Right atrium auricular region (tissue), 2 donors: ENCODE data around the gene DCX. TPM values are rescaled to one million over a fixed set of nuclear protein-coding genes. Genes with fewer than 3 reads are reported as not detected.
A peak's percentile ranks its signal among the peaks of the same experiment; 100 is the strongest.

ENCODE experiments used
- DNase-seq: peaks from one replicate; pipeline ENCODE4 v3.0.0-alpha.2; 2019; ENCODE audit warnings: low spot score
- H3K27ac ChIP-seq, 2 donors: fragments of 200-600 bp; sonication (generic); 1 replicate in 1 of 2; 2 replicates in 1 of 2; pipeline ENCODE4 v1.5.1; 2016 to 2019
- H3K27me3 ChIP-seq, 2 donors: fragments of 200-600 bp; sonication (generic); one replicate each; pipeline versions ENCODE4 v1.5.1 to v1.6.0; 2017 to 2019
- H3K36me3 ChIP-seq: fragments of 200-600 bp; sonication (generic); one replicate; pipeline ENCODE4 v1.5.1; 2016
- H3K4me1 ChIP-seq, 2 donors: fragments of 200-600 bp; sonication (generic); one replicate each; pipeline versions ENCODE4 v1.5.1 to v1.6.0; 2017 to 2019
- H3K4me3 ChIP-seq, 2 donors: fragments of 200-600 bp; sonication (generic); 1 replicate in 1 of 2; 2 replicates in 1 of 2; pipeline ENCODE4 v1.5.1; 2017 to 2019; ENCODE audit warnings: mild to moderate bottlenecking in 1 of 2, moderate library complexity in 1 of 2
- H3K9me3 ChIP-seq, 2 donors: fragments of 200-600 bp; sonication (generic); one replicate each; pipeline ENCODE4 v1.5.1; 2019
- total RNA-seq, 2 donors: library from RNA; depleted of rRNA; stranded (reverse); fragments of >200 nt; gene quantifications; one replicate each; pipeline ENCODE4 v1.1.0, GENCODE V29; 2016
- TF ChIP-seq, protein P1 (sequence below), 2 donors: fragments of 200-600 bp; sonication (generic); IDR thresholded peaks; one replicate each; pipeline ENCODE4 v1.5.1; 2019; ENCODE audit warnings: antibody characterized with exemption in 2 of 2

DCX gene
- total RNA-seq, 2 donors from 2014 or later: not detected

DNA sequence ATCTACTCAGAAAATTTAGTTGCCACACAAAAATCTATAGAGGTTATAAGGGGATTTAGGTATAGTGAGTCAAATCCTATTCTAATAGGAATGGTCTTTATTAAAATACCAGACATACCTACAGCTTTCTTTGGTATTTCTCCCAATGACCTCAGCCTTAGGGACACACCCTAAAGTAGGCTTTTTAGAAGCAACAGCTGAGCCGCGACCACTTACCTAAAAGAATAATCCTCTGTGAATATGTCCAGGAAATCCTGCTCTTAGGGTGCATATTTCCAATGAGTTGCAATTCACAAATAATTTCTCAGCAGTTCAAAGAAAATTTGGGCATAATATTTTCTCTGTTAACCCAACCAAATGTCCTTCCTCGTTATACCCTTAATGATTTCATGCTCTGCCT lies 2.7 kb downstream of the DCX start:
- no peak for DNase-seq
- H3K4me1 ChIP-seq: no peaks in the 10 kb centered on the region
- TF ChIP-seq, protein P1, sequence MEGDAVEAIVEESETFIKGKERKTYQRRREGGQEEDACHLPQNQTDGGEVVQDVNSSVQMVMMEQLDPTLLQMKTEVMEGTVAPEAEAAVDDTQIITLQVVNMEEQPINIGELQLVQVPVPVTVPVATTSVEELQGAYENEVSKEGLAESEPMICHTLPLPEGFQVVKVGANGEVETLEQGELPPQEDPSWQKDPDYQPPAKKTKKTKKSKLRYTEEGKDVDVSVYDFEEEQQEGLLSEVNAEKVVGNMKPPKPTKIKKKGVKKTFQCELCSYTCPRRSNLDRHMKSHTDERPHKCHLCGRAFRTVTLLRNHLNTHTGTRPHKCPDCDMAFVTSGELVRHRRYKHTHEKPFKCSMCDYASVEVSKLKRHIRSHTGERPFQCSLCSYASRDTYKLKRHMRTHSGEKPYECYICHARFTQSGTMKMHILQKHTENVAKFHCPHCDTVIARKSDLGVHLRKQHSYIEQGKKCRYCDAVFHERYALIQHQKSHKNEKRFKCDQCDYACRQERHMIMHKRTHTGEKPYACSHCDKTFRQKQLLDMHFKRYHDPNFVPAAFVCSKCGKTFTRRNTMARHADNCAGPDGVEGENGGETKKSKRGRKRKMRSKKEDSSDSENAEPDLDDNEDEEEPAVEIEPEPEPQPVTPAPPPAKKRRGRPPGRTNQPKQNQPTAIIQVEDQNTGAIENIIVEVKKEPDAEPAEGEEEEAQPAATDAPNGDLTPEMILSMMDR (IDR thresholded peaks at IDR 0.05): no peak
- no peaks in the 10 kb centered on the region for H3K36me3 ChIP-seq
- H3K27me3 ChIP-seq: no peaks in the 10 kb centered on the region
- no peak overlapping the region for H3K4me3 ChIP-seq
- no peak overlapping the region for H3K27ac ChIP-seq
- H3K9me3 ChIP-seq: no peaks in the 10 kb centered on the region

- Histone ChIP-seq H3K27ac (no peak overlapping the region), H3K27me3 (no peaks in the 10 kb centered on the region), H3K36me3 (no peaks in the 10 kb centered on the region), H3K4me3 (no peak overlapping the region), H3K9me3 (no peaks in the 10 kb centered on the region), H3K4me1 (no peaks in the 10 kb centered on the region)
- TF ChIP-seq, protein P1 (IDR thresholded peaks at IDR 0.05): no peak
- DNase-seq: no peak
Measured at GRCh38 chrX:111407948-111408347, 4.0 kb downstream of the DCX start.

GRCh38 chrX:111402344-111402743 lies 9.6 kb downstream of the DCX start:
- Histone ChIP-seq H3K27me3 (no peaks in the 10 kb centered on the region), H3K36me3 (no peaks in the 10 kb centered on the region), H3K4me3 (no peak overlapping the region), H3K9me3 (no peaks in the 10 kb centered on the region), H3K27ac (no peak overlapping the region), H3K4me1 (no peaks in the 10 kb centered on the region)
- TF ChIP-seq, protein P1 (IDR thresholded peaks at IDR 0.05): no peak
- DNase-seq: no peak

- no peak for DNase-seq
- no peaks in the 10 kb centered on the region for H3K4me1 ChIP-seq
- H3K27me3 ChIP-seq: no peaks in the 10 kb centered on the region
- no peak overlapping the region for H3K4me3 ChIP-seq
- no peaks in the 10 kb centered on the region for H3K9me3 ChIP-seq
- TF ChIP-seq, protein P1 (IDR thresholded peaks at IDR 0.05): no peak
- no peaks in the 10 kb centered on the region for H3K36me3 ChIP-seq
- H3K27ac ChIP-seq: peak overlapping the region in 1 of 2 donors; percentile 33
Measured at GRCh38 chrX:111395149-111395548, 16.8 kb downstream of the DCX start.

GRCh38 chrX:111394569-111394968 lies 17.4 kb downstream of the DCX start:
- no peak overlapping the region for H3K4me3 ChIP-seq
- no peaks in the 10 kb centered on the region for H3K9me3 ChIP-seq
- DNase-seq: no peak
- H3K27ac ChIP-seq: peak overlapping the region in 1 of 2 donors; percentile 33
- H3K4me1 ChIP-seq: no peaks in the 10 kb centered on the region
- no peaks in the 10 kb centered on the region for H3K36me3 ChIP-seq
- TF ChIP-seq, protein P1 (IDR thresholded peaks at IDR 0.05): no peak
- no peaks in the 10 kb centered on the region for H3K27me3 ChIP-seq

- no peak for DNase-seq
- Histone ChIP-seq H3K27ac (no peak overlapping the region), H3K9me3 (no peaks in the 10 kb centered on the region), H3K4me1 (no peaks in the 10 kb centered on the region), H3K27me3 (no peaks in the 10 kb centered on the region), H3K36me3 (no peaks in the 10 kb centered on the region), H3K4me3 (no peak overlapping the region)
- TF ChIP-seq, protein P1 (IDR thresholded peaks at IDR 0.05): no peak
Measured at GRCh38 chrX:111387470-111388070, 24.4 kb downstream of the DCX start.
